Measurements from ENCODE around the gene C1orf87. TPM values are rescaled to one million over a fixed set of nuclear protein-coding genes. Genes with fewer than 3 reads are reported as not detected.

Gene C1orf87, protein sequence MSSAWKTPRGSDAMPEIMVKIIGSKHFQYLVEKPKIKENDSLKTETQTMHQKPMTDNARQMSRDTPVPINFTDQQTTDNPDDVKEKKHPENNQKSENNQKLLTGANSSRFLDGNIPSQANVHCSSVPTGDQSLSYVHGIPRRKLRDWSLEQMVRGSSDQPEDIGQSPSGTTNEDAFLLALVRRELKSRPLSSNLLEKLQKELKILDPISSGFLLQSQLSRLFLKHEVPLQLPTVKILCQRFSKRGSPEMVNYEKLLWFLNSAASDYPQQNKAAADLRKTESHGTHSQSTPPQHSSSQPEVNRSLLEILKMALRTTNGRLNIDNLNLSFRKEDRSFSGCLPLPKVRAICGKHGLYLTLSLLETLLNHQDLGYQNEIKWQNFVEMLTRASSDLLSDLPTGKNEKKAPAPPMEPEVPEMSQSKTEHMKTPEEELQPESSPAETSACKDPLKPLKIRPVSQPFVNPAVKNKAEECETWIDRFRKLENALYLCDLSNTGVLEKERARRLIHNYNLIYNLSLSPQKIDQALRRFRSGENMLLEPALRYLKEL
- polyA plus RNA-seq: not detected
- long read RNA-seq, donor 1: 0 reads
- long read RNA-seq, donor 2: 0 reads
- long read RNA-seq, donor 3: 0 reads
- long read RNA-seq, donor 4: 0 reads
- long read RNA-seq, donor 5: 0 reads
- long read RNA-seq, donor 6: 0 reads
- long read RNA-seq, donor 7: 0 reads
- long read RNA-seq, donor 8: 0 reads
- long read RNA-seq, donor 9: 0 reads
- long read RNA-seq, donor 10: 0 reads
- long read RNA-seq, donor 11: 0 reads

- H3K36me3 ChIP-seq (ENCODE audit: control insufficient read depth, insufficient read depth, low read length): no peaks in the 10 kb centered on the region
- peaks cover 3% of the 10 kb centered on the region for H3K4me1 ChIP-seq (ENCODE audit: control insufficient read depth, insufficient read depth, low read length)
- peak; percentile 7 to 28 for DNase-seq
- H3K27me3 ChIP-seq (ENCODE audit: control insufficient read depth, insufficient read depth, low read length): peaks cover 39% of the 10 kb centered on the region
- H3K4me3 ChIP-seq (ENCODE audit: low read length): no peak within 1 kb of the TSS
- no CpG with 5 or more reads among the region's 36 CpGs for WGBS (ENCODE audit: insufficient coverage, low lambda C conversion rate)
- no peak within 1 kb of the TSS for H3K27ac ChIP-seq (ENCODE audit: low read length)
- H3K9me3 ChIP-seq (ENCODE audit: control insufficient read depth, low read depth, low read length): peaks cover 2% of the 10 kb centered on the region
Observed at GRCh38 chr1:60073605-60074278, at the start of gene C1orf87. Gene C1orf87 (minus strand): TSS chr1:60073770. CDS start chr1:60072643, 1,127 bp downstream.

DNA sequence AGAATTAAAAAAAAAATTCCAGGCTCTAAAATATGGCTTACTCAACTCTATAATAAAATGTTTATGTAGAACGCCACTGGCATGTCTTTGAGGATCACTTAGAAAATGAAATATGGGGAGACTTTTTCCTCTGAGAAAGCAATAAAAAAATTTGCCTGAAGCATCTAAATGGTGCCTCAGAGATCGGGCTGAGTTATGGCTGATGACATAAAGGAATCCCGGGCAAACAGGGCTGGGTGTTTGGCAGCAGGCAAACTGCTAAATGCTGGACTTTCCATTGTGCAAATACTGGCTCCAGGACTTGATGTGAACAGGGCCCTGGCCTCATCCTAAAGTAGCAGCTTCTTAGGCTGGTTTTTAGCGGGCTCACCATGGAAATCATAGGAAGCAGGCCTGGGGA, 44.5 kb upstream of the C1orf87 start:
- no peaks in the 10 kb centered on the region for H3K9me3 ChIP-seq (ENCODE audit: control insufficient read depth, low read depth, low read length)
- H3K4me3 ChIP-seq (ENCODE audit: low read length): no peak overlapping the region
- no peak for DNase-seq
- H3K4me1 ChIP-seq (ENCODE audit: control insufficient read depth, insufficient read depth, low read length): no peaks in the 10 kb centered on the region
- H3K36me3 ChIP-seq (ENCODE audit: control insufficient read depth, insufficient read depth, low read length): no peaks in the 10 kb centered on the region
- no CpG with 5 or more reads among the region's 4 CpGs for WGBS (ENCODE audit: insufficient coverage, low lambda C conversion rate)
- no peaks in the 10 kb centered on the region for H3K27me3 ChIP-seq (ENCODE audit: control insufficient read depth, insufficient read depth, low read length)
- no peak overlapping the region for H3K27ac ChIP-seq (ENCODE audit: low read length)

DNA sequence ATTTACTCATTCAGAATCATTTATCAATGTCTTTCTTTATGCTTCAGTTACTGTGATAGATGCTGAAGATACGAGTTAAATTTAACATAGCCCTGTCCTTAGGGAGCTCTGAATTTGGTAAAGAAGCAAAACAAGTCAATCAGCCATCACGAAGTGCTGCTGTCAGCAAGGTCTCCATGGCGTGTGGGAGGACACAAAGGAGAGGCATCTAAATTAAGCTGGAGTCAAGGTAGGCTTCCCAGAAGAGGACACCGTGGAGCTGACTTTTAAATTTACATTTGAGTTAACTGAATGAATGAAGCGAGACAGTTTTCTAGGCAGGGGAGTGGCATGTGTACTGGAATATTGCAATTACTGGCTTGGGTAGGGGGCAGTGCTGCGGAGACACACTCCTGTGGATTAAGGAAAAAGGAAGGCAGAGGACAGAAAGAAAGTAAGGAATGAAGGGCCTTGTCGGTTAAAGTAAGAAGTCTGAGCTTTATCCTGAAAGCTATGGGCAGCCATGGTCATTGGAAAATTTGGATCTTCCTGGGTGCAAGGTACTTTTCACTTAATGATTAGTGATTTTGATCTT, 41.3 kb upstream of the C1orf87 start:
- Histone ChIP-seq H3K4me3 (ENCODE audit: low read length) (no peak overlapping the region), H3K9me3 (ENCODE audit: control insufficient read depth, low read depth, low read length) (no peaks in the 10 kb centered on the region), H3K27me3 (ENCODE audit: control insufficient read depth, insufficient read depth, low read length) (no peaks in the 10 kb centered on the region), H3K27ac (ENCODE audit: low read length) (no peak overlapping the region), H3K4me1 (ENCODE audit: control insufficient read depth, insufficient read depth, low read length) (no peaks in the 10 kb centered on the region), H3K36me3 (ENCODE audit: control insufficient read depth, insufficient read depth, low read length) (no peaks in the 10 kb centered on the region)
- 84% methylated on average over 3 of the region's 7 CpGs for whole genome bisulfite sequencing (ENCODE audit: insufficient coverage, low lambda C conversion rate)
- DNase-seq: no peak

DNA sequence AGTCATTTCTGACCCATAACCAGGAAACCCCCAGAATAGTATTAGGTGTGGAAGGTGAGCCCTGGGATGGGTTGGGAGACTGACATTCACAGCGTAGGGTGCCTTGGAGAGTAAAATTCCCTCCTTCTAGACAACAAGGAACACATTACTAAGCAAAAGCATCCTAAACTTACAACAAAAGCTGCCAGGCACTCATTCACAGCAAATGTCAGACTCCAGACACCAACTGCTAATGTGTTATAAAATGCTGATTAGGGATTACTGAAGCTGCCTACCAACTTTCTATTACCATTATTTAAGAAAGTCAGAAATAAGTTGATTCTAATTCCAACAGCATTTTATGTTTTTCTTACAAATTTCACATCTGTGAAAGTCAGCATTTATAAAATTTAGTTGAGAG, 40.0 kb upstream of the C1orf87 start:
- no peaks in the 10 kb centered on the region for H3K9me3 ChIP-seq (ENCODE audit: control insufficient read depth, low read depth, low read length)
- no peak overlapping the region for H3K27ac ChIP-seq (ENCODE audit: low read length)
- H3K27me3 ChIP-seq (ENCODE audit: control insufficient read depth, insufficient read depth, low read length): no peaks in the 10 kb centered on the region
- no peak overlapping the region for H3K4me3 ChIP-seq (ENCODE audit: low read length)
- WGBS (ENCODE audit: insufficient coverage, low lambda C conversion rate): no CpG with 5 or more reads among the region's 1 CpG
- H3K36me3 ChIP-seq (ENCODE audit: control insufficient read depth, insufficient read depth, low read length): no peaks in the 10 kb centered on the region
- H3K4me1 ChIP-seq (ENCODE audit: control insufficient read depth, insufficient read depth, low read length): no peaks in the 10 kb centered on the region
- DNase-seq: no peak

- Histone ChIP-seq H3K27ac (ENCODE audit: low read length) (no peak overlapping the region), H3K9me3 (ENCODE audit: control insufficient read depth, low read depth, low read length) (no peaks in the 10 kb centered on the region), H3K4me3 (ENCODE audit: low read length) (no peak overlapping the region), H3K36me3 (ENCODE audit: control insufficient read depth, insufficient read depth, low read length) (no peaks in the 10 kb centered on the region), H3K27me3 (ENCODE audit: control insufficient read depth, insufficient read depth, low read length) (no peaks in the 10 kb centered on the region), H3K4me1 (ENCODE audit: control insufficient read depth, insufficient read depth, low read length) (no peaks in the 10 kb centered on the region)
- no peak for DNase-seq
- no CpG with 5 or more reads among the region's 2 CpGs for WGBS (ENCODE audit: insufficient coverage, low lambda C conversion rate)
Observed at GRCh38 chr1:60113028-60113427, 39.5 kb upstream of the C1orf87 start.

- Histone ChIP-seq H3K27me3 (ENCODE audit: control insufficient read depth, insufficient read depth, low read length) (no peaks in the 10 kb centered on the region), H3K9me3 (ENCODE audit: control insufficient read depth, low read depth, low read length) (no peaks in the 10 kb centered on the region), H3K36me3 (ENCODE audit: control insufficient read depth, insufficient read depth, low read length) (no peaks in the 10 kb centered on the region), H3K27ac (ENCODE audit: low read length) (no peak overlapping the region), H3K4me1 (ENCODE audit: control insufficient read depth, insufficient read depth, low read length) (no peaks in the 10 kb centered on the region), H3K4me3 (ENCODE audit: low read length) (no peak overlapping the region)
- no CpG with 5 or more reads among the region's 1 CpG for WGBS (ENCODE audit: insufficient coverage, low lambda C conversion rate)
- DNase-seq: no peak
Observed at GRCh38 chr1:60111716-60112115, 38.1 kb upstream of the C1orf87 start.

GRCh38 chr1:60111118-60111517, 37.5 kb upstream of the C1orf87 start:
- no peaks in the 10 kb centered on the region for H3K36me3 ChIP-seq (ENCODE audit: control insufficient read depth, insufficient read depth, low read length)
- H3K4me3 ChIP-seq (ENCODE audit: low read length): no peak overlapping the region
- no peaks in the 10 kb centered on the region for H3K4me1 ChIP-seq (ENCODE audit: control insufficient read depth, insufficient read depth, low read length)
- DNase-seq: no peak
- no peaks in the 10 kb centered on the region for H3K9me3 ChIP-seq (ENCODE audit: control insufficient read depth, low read depth, low read length)
- 100% methylated on average over 1 of the region's 2 CpGs for WGBS (ENCODE audit: insufficient coverage, low lambda C conversion rate)
- no peaks in the 10 kb centered on the region for H3K27me3 ChIP-seq (ENCODE audit: control insufficient read depth, insufficient read depth, low read length)
- no peak overlapping the region for H3K27ac ChIP-seq (ENCODE audit: low read length)

DNA sequence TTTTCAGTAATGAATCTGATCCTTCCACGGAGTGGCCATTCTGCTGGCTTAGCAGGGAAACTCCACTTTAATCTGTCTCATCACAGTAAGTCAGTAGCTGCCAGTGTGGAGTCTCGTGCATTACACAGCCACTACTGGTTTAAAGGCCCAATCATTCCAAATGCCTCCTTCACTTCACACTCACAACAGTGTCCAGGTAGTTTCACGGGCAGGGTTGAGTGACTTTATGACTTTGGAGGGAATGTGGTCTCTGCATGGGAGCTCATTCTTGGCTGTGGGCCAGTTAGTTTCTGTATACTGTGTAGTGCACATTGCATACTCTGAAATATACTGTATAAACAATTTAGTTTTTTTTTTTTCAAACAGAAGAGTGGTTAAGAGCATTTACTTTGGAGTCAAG, 34.6 kb upstream of the C1orf87 start:
- H3K9me3 ChIP-seq (ENCODE audit: control insufficient read depth, low read depth, low read length): no peaks in the 10 kb centered on the region
- no CpG with 5 or more reads among the region's 3 CpGs for WGBS (ENCODE audit: insufficient coverage, low lambda C conversion rate)
- H3K4me1 ChIP-seq (ENCODE audit: control insufficient read depth, insufficient read depth, low read length): no peaks in the 10 kb centered on the region
- no peaks in the 10 kb centered on the region for H3K27me3 ChIP-seq (ENCODE audit: control insufficient read depth, insufficient read depth, low read length)
- H3K4me3 ChIP-seq (ENCODE audit: low read length): no peak overlapping the region
- H3K27ac ChIP-seq (ENCODE audit: low read length): no peak overlapping the region
- DNase-seq: no peak
- H3K36me3 ChIP-seq (ENCODE audit: control insufficient read depth, insufficient read depth, low read length): no peaks in the 10 kb centered on the region

DNA sequence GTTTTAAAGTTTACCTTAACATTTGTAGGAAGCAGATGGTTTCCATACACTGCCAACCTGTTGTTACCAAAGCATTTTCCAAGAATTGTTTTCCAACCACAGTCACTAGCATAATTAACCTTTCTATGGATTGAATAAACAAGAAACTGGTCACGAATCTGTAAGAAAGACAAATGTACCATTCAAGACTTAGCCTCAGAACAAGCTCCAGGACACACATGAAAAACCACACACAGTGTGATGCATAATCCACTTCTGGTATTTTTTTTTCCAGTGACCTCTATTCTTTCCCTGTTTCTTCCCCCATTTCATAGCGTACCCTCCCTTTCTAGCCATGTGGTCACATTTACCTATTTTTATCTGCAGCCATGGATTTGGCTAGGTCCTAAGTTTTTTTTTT, 29.6 kb upstream of the C1orf87 start:
- 73% methylated on average over 1 of the region's 2 CpGs for WGBS (ENCODE audit: insufficient coverage, low lambda C conversion rate)
- no peaks in the 10 kb centered on the region for H3K4me1 ChIP-seq (ENCODE audit: control insufficient read depth, insufficient read depth, low read length)
- H3K9me3 ChIP-seq (ENCODE audit: control insufficient read depth, low read depth, low read length): no peaks in the 10 kb centered on the region
- DNase-seq: no peak
- peaks cover 3% of the 10 kb centered on the region for H3K27me3 ChIP-seq (ENCODE audit: control insufficient read depth, insufficient read depth, low read length)
- H3K36me3 ChIP-seq (ENCODE audit: control insufficient read depth, insufficient read depth, low read length): no peaks in the 10 kb centered on the region
- H3K4me3 ChIP-seq (ENCODE audit: low read length): no peak overlapping the region
- H3K27ac ChIP-seq (ENCODE audit: low read length): no peak overlapping the region

Data from large intestine (tissue), 12 donors.